Upper lobe of left lung (tissue), 4 donors: ENCODE results near the gene LRP1-AS.

ENCODE experiments used
- CTCF ChIP-seq, 6 experiments: fragments of 450-650 bp in 4 of 6; fragments of 200-600 bp in 2 of 6; sonication (generic) in 2 of 6; IDR thresholded peaks; one replicate each; pipeline ENCODE4 v1.5.1; 2016 to 2019; ENCODE audit warnings: antibody characterized with exemption in 6 of 6
- POLR2A ChIP-seq, 4 donors: fragments of 450-650 bp; IDR thresholded peaks; one replicate each; pipeline ENCODE4 v1.5.1; 2016 to 2017; ENCODE audit warnings: antibody characterized with exemption in 4 of 4, mild to moderate bottlenecking in 2 of 4

- no peak for TF ChIP-seq CTCF (IDR thresholded peaks at IDR 0.05)
- TF ChIP-seq POLR2A (IDR thresholded peaks at IDR 0.05), result no peak
Measured at GRCh38 chr12:57162553-57163125, 15.2 kb upstream of the LRP1-AS start.
